Osteocyte (in vitro differentiated cells): Measurements from ENCODE around the gene IL3. TPM values are rescaled to one million over a fixed set of nuclear protein-coding genes. Genes with fewer than 3 reads are reported as not detected.
A peak's percentile ranks its signal among the peaks of the same experiment; 100 is the strongest.

ENCODE experiments used
- DNase-seq: peaks from one replicate; pipeline ENCODE4 v3.0.0; 2021; ENCODE audit warnings: mixed read lengths; ENCODE audit not compliant: unreplicated experiment; ENCODE audit errors: extremely low spot score
- H3K27ac Mint-ChIP-seq: one replicate; pipeline ENCODE4 v1.8.0; 2021; ENCODE audit warnings: mild to moderate bottlenecking, mixed read lengths; ENCODE audit not compliant: unreplicated experiment
- H3K27me3 Mint-ChIP-seq: one replicate; pipeline ENCODE4 v1.8.0; 2021; ENCODE audit warnings: mixed read lengths; ENCODE audit not compliant: unreplicated experiment
- H3K36me3 Mint-ChIP-seq: one replicate; pipeline ENCODE4 v1.8.0; 2021; ENCODE audit warnings: mixed read lengths; ENCODE audit not compliant: unreplicated experiment
- H3K4me1 Mint-ChIP-seq: one replicate; pipeline ENCODE4 v1.8.0; 2021; ENCODE audit warnings: mixed read lengths; ENCODE audit not compliant: unreplicated experiment
- H3K4me3 Mint-ChIP-seq: one replicate; pipeline ENCODE4 v1.8.0; 2021; ENCODE audit warnings: mild to moderate bottlenecking, moderate library complexity, mixed read lengths; ENCODE audit not compliant: unreplicated experiment
- H3K9me3 Mint-ChIP-seq: one replicate; pipeline ENCODE4 v1.8.0; 2021; ENCODE audit warnings: mixed read lengths; ENCODE audit not compliant: unreplicated experiment
- CTCF ChIP-seq: fragments of 200-600 bp; sonication (generic); IDR thresholded peaks from 2 replicates; pipeline ENCODE4 v1.5.0; 2021; ENCODE audit warnings: antibody characterized with exemption, mild to moderate bottlenecking, moderate library complexity
- total RNA-seq: library from RNA; stranded (reverse); gene quantifications from 2 replicates; pipeline ENCODE4 v1.2.1, GENCODE V29; 2021

Gene IL3
- total RNA-seq, 1 donor from 2014 or later, result not detected

GRCh38 chr5:132023258-132024116 lies 37.0 kb upstream of the IL3 start:
- H3K27ac Mint-ChIP-seq, result no peak overlapping the region
- H3K36me3 Mint-ChIP-seq, result no peaks in the 10 kb centered on the region
- H3K27me3 Mint-ChIP-seq, result peaks cover 51% of the 10 kb centered on the region
- no peak overlapping the region for H3K4me3 Mint-ChIP-seq
- peak; percentile 56 for DNase-seq
- H3K9me3 Mint-ChIP-seq, result no peaks in the 10 kb centered on the region
- H3K4me1 Mint-ChIP-seq, result no peaks in the 10 kb centered on the region
- TF ChIP-seq CTCF, result no peak

- Mint-ChIP-seq H3K36me3 (no peaks in the 10 kb centered on the region), H3K4me1 (no peaks in the 10 kb centered on the region), H3K27me3 (peaks cover 50% of the 10 kb centered on the region), H3K4me3 (no peak overlapping the region), H3K27ac (no peak overlapping the region), H3K9me3 (no peaks in the 10 kb centered on the region)
- no peak for DNase-seq
- no peak for TF ChIP-seq CTCF
Observed at GRCh38 chr5:132024117-132024435, 36.4 kb upstream of the IL3 start.

- Mint-ChIP-seq H3K4me1 (no peaks in the 10 kb centered on the region), H3K36me3 (no peaks in the 10 kb centered on the region), H3K9me3 (no peaks in the 10 kb centered on the region), H3K27ac (no peak overlapping the region), H3K27me3 (peaks cover 50% of the 10 kb centered on the region), H3K4me3 (no peak overlapping the region)
- no peak for TF ChIP-seq CTCF
- DNase-seq, result no peak
Observed at GRCh38 chr5:132024789-132025402, 35.6 kb upstream of the IL3 start.

GRCh38 chr5:132025403-132025971 lies 35.0 kb upstream of the IL3 start:
- no peaks in the 10 kb centered on the region for H3K4me1 Mint-ChIP-seq
- DNase-seq, result no peak
- H3K27me3 Mint-ChIP-seq, result peaks cover 49% of the 10 kb centered on the region
- no peak for TF ChIP-seq CTCF
- no peak overlapping the region for H3K27ac Mint-ChIP-seq
- no peaks in the 10 kb centered on the region for H3K9me3 Mint-ChIP-seq
- no peaks in the 10 kb centered on the region for H3K36me3 Mint-ChIP-seq
- no peak overlapping the region for H3K4me3 Mint-ChIP-seq

GRCh38 chr5:132026516-132027008 lies 33.9 kb upstream of the IL3 start:
- no peak for TF ChIP-seq CTCF
- Mint-ChIP-seq H3K27ac (no peak overlapping the region), H3K27me3 (peaks cover 47% of the 10 kb centered on the region), H3K4me1 (no peaks in the 10 kb centered on the region), H3K9me3 (no peaks in the 10 kb centered on the region), H3K4me3 (no peak overlapping the region), H3K36me3 (no peaks in the 10 kb centered on the region)
- no peak for DNase-seq
